ENCODE data around the gene FAM204A. TPM values are rescaled to one million over a fixed set of nuclear protein-coding genes. Genes with fewer than 3 reads are reported as not detected.

Gene FAM204A
- total RNA-seq, 2 donors from 2014 or later = 53.9 to 62.0 TPM

GRCh38 chr10:118349235-118349634 is 7.1 kb upstream of the FAM204A start:
- no peaks in the 10 kb centered on the region for H3K36me3 Mint-ChIP-seq (ENCODE audit: low read depth)
- peaks cover 3% of the 10 kb centered on the region for H3K4me1 Mint-ChIP-seq
- no peak overlapping the region for H3K27ac Mint-ChIP-seq
- ATAC-seq (no peak), DNase-seq (no peak)
- H3K4me3 Mint-ChIP-seq = no peak overlapping the region
- peaks cover 8% of the 10 kb centered on the region for H3K27me3 Mint-ChIP-seq
- no peaks in the 10 kb centered on the region for H3K9me3 ChIP-seq (ENCODE audit: control insufficient read depth, low read length, poor library complexity, severe bottlenecking)

GRCh38 chr10:118343549-118343948 is 1.4 kb upstream of the FAM204A start:
- no peak for ATAC-seq
- DNase-seq = no peak
- Mint-ChIP-seq H3K36me3 (ENCODE audit: low read depth) (no peaks in the 10 kb centered on the region), H3K27me3 (no peaks in the 10 kb centered on the region), H3K4me1 (peaks cover 26% of the 10 kb centered on the region), H3K4me3 (no peak overlapping the region), H3K27ac (peak overlapping the region; percentile 96)
- no peaks in the 10 kb centered on the region for H3K9me3 ChIP-seq (ENCODE audit: control insufficient read depth, low read length, poor library complexity, severe bottlenecking)

- Mint-ChIP-seq H3K4me1 (peaks cover 28% of the 10 kb centered on the region), H3K27me3 (no peaks in the 10 kb centered on the region), H3K36me3 (ENCODE audit: low read depth) (no peaks in the 10 kb centered on the region), H3K27ac (peak overlapping the region; percentile 96), H3K4me3 (no peak overlapping the region)
- DNase-seq = no peak
- no peaks in the 10 kb centered on the region for H3K9me3 ChIP-seq (ENCODE audit: control insufficient read depth, low read length, poor library complexity, severe bottlenecking)
- ATAC-seq = no peak
These were observed 991 bp upstream of the FAM204A start for GRCh38 chr10:118343115-118343514.

GRCh38 chr10:118342638-118343020 is 505 bp upstream of the FAM204A start:
- no peak for DNase-seq
- ATAC-seq = no peak
- no peaks in the 10 kb centered on the region for H3K9me3 ChIP-seq (ENCODE audit: control insufficient read depth, low read length, poor library complexity, severe bottlenecking)
- Mint-ChIP-seq H3K36me3 (ENCODE audit: low read depth) (no peaks in the 10 kb centered on the region), H3K27ac (peak overlapping the region; percentile 96), H3K4me3 (peak overlapping the region; percentile 90), H3K27me3 (no peaks in the 10 kb centered on the region), H3K4me1 (peaks cover 33% of the 10 kb centered on the region)

GRCh38 chr10:118340486-118340885 is 1.6 kb downstream of the FAM204A start:
- H3K4me1 Mint-ChIP-seq = peaks cover 34% of the 10 kb centered on the region
- H3K27ac Mint-ChIP-seq = peak overlapping the region; percentile 69
- H3K9me3 ChIP-seq (ENCODE audit: control insufficient read depth, low read length, poor library complexity, severe bottlenecking) = no peaks in the 10 kb centered on the region
- ATAC-seq (no peak), DNase-seq (no peak)
- H3K36me3 Mint-ChIP-seq (ENCODE audit: low read depth) = peaks cover 2% of the 10 kb centered on the region
- no peaks in the 10 kb centered on the region for H3K27me3 Mint-ChIP-seq
- H3K4me3 Mint-ChIP-seq = peak overlapping the region; percentile 55

GRCh38 chr10:118339111-118339510 is 3.0 kb downstream of the FAM204A start:
- no peak for ATAC-seq
- H3K4me1 Mint-ChIP-seq = peaks cover 33% of the 10 kb centered on the region
- no peak for DNase-seq
- peaks cover 7% of the 10 kb centered on the region for H3K36me3 Mint-ChIP-seq (ENCODE audit: low read depth)
- no peaks in the 10 kb centered on the region for H3K27me3 Mint-ChIP-seq
- no peak overlapping the region for H3K4me3 Mint-ChIP-seq
- H3K9me3 ChIP-seq (ENCODE audit: control insufficient read depth, low read length, poor library complexity, severe bottlenecking) = no peaks in the 10 kb centered on the region
- H3K27ac Mint-ChIP-seq = peak overlapping the region; percentile 69

- no peaks in the 10 kb centered on the region for H3K9me3 ChIP-seq (ENCODE audit: control insufficient read depth, low read length, poor library complexity, severe bottlenecking)
- H3K27ac Mint-ChIP-seq = peak overlapping the region; percentile 2
- H3K4me1 Mint-ChIP-seq = peaks cover 31% of the 10 kb centered on the region
- H3K36me3 Mint-ChIP-seq (ENCODE audit: low read depth) = peaks cover 10% of the 10 kb centered on the region
- DNase-seq = no peak
- H3K4me3 Mint-ChIP-seq = no peak overlapping the region
- H3K27me3 Mint-ChIP-seq = no peaks in the 10 kb centered on the region
- no peak for ATAC-seq
These were observed 4.8 kb downstream of the FAM204A start for GRCh38 chr10:118337356-118337755.

- peaks cover 17% of the 10 kb centered on the region for H3K36me3 Mint-ChIP-seq (ENCODE audit: low read depth)
- ATAC-seq (no peak), DNase-seq (no peak)
- peaks cover 23% of the 10 kb centered on the region for H3K4me1 Mint-ChIP-seq
- H3K4me3 Mint-ChIP-seq = no peak overlapping the region
- no peaks in the 10 kb centered on the region for H3K9me3 ChIP-seq (ENCODE audit: control insufficient read depth, low read length, poor library complexity, severe bottlenecking)
- no peaks in the 10 kb centered on the region for H3K27me3 Mint-ChIP-seq
- H3K27ac Mint-ChIP-seq = peak overlapping the region; percentile 39
These were observed 8.3 kb downstream of the FAM204A start for GRCh38 chr10:118333871-118334270.

- ATAC-seq (no peak), DNase-seq (no peak)
- Mint-ChIP-seq H3K4me1 (peaks cover 23% of the 10 kb centered on the region), H3K36me3 (ENCODE audit: low read depth) (peaks cover 21% of the 10 kb centered on the region), H3K27me3 (no peaks in the 10 kb centered on the region), H3K27ac (no peak overlapping the region), H3K4me3 (no peak overlapping the region)
- H3K9me3 ChIP-seq (ENCODE audit: control insufficient read depth, low read length, poor library complexity, severe bottlenecking) = no peaks in the 10 kb centered on the region
These were observed 9.0 kb downstream of the FAM204A start for GRCh38 chr10:118332948-118333710.

GRCh38 chr10:118332236-118332635 is 9.9 kb downstream of the FAM204A start:
- Mint-ChIP-seq H3K36me3 (ENCODE audit: low read depth) (peaks cover 24% of the 10 kb centered on the region), H3K4me3 (no peak overlapping the region), H3K27me3 (no peaks in the 10 kb centered on the region), H3K4me1 (peaks cover 15% of the 10 kb centered on the region), H3K27ac (no peak overlapping the region)
- DNase-seq = no peak
- ATAC-seq = peak; percentile 52
- H3K9me3 ChIP-seq (ENCODE audit: control insufficient read depth, low read length, poor library complexity, severe bottlenecking) = no peaks in the 10 kb centered on the region

- peaks cover 15% of the 10 kb centered on the region for H3K4me1 Mint-ChIP-seq
- no peak for ATAC-seq
- no peak overlapping the region for H3K4me3 Mint-ChIP-seq
- H3K9me3 ChIP-seq (ENCODE audit: control insufficient read depth, low read length, poor library complexity, severe bottlenecking) = no peaks in the 10 kb centered on the region
- no peaks in the 10 kb centered on the region for H3K27me3 Mint-ChIP-seq
- no peak for DNase-seq
- H3K27ac Mint-ChIP-seq = no peak overlapping the region
- peaks cover 22% of the 10 kb centered on the region for H3K36me3 Mint-ChIP-seq (ENCODE audit: low read depth)
These were observed 11.6 kb downstream of the FAM204A start for GRCh38 chr10:118330295-118331076.

GRCh38 chr10:118324140-118324539 is 18.0 kb downstream of the FAM204A start:
- ATAC-seq (no peak), DNase-seq (no peak)
- H3K27me3 Mint-ChIP-seq = no peaks in the 10 kb centered on the region
- no peaks in the 10 kb centered on the region for H3K9me3 ChIP-seq (ENCODE audit: control insufficient read depth, low read length, poor library complexity, severe bottlenecking)
- no peak overlapping the region for H3K27ac Mint-ChIP-seq
- no peak overlapping the region for H3K4me3 Mint-ChIP-seq
- H3K4me1 Mint-ChIP-seq = peaks cover 12% of the 10 kb centered on the region
- peaks cover 11% of the 10 kb centered on the region for H3K36me3 Mint-ChIP-seq (ENCODE audit: low read depth)

GRCh38 chr10:118321724-118322575 is 20.2 kb downstream of the FAM204A start:
- H3K9me3 ChIP-seq (ENCODE audit: control insufficient read depth, low read length, poor library complexity, severe bottlenecking) = no peaks in the 10 kb centered on the region
- DNase-seq (no peak), ATAC-seq (no peak)
- Mint-ChIP-seq H3K4me3 (no peak overlapping the region), H3K27ac (no peak overlapping the region), H3K27me3 (no peaks in the 10 kb centered on the region), H3K4me1 (peaks cover 7% of the 10 kb centered on the region), H3K36me3 (ENCODE audit: low read depth) (peaks cover 2% of the 10 kb centered on the region)

Measured in T-helper 17 cell (primary cell).